HG03064 (cell line): ENCODE measurements around the gene GABRA1.

Experiments used
- ATAC-seq: cut with Tn5 transposase; IDR thresholded peaks from one replicate; pipeline ENCODE4 v1.9.1; 2021; ENCODE audit warnings: low read depth; ENCODE audit not compliant: unreplicated experiment

The GABRA1 gene

DNA sequence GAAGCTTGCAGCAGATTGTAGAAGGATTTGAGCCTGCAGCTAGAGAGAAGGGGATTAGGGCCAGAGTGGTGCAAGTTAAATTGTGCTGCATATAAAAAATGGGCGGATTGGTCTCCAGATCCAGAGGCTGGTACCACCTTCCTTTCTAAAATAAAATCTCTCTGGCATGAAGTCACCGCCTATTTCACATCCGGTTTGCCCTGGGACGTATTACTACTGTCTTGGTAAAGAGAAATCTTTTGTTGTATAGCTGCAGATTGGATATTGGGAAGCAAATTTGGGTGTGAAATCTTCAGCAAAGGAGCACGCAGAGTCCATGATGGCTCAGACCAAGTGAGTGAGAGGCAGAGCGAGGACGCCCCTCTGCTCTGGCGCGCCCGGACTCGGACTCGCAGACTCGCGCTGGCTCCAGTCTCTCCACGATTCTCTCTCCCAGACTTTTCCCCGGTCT is at the start of gene GABRA1:
Gene GABRA1, plus strand, starts transcription at position 180 of the 451 bp plus-strand sequence. CDS start 2,691 bp downstream, outside the sequence.
- ATAC-seq: no peak

DNA sequence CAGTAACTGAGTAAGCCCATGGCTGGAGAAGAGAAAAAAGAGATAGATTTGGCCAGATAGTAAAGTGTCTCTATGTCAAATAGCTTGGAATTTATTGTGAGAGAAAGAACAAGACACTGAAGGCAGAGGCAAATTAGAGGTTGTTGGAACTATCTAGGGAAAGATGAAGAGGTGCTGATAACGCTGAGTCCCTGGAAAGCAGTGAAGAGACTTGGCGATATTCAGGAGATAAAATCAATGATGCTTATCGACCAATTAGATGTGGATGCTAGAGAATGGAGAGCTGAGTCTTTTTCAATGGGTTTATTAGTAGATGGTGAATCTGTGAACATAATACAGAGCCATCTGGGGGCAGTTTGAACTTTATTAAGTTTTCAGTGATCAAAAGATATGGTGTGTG is 48.6 kb upstream of the GABRA1 start:
- no peak for ATAC-seq

DNA sequence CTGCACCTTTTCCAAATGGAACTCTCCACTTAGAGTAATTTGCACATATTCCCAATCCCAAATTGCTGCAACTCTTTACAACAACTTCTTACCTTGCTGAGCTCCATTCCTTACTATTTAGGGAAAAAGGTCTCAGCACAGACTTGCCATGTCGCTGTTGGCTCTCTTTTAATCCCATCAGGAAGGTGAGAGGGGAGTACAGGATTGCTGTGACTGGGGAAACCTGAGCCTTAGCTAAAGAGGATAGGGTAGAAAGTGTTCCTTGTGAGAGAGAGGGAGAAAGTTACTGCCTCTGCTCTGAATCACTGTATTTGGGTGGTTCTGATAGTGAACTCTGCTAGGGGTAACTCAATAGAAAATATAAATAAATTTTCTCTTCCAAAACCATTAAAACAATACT is 43.7 kb upstream of the GABRA1 start:
- no peak for ATAC-seq

DNA sequence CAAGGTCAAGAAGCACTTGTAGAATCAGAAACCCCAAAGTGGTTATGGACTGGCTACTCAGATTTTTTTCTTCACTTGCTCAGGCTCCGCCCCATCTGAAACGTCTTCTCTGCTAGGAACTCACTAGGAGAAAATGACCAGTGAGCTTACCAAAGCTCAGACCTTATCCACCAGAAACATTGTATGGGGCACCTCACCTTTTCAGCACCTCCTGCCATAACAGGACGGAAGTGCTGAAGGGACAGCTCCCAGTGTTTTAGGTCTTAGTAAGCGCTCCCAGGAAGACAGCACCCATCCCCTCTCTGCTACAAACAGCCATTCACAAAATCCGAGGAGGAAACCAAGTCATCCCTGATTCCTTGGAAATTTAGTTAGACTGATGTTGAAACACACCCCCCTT is 1.2 kb upstream of the GABRA1 start:
- no peak for ATAC-seq

DNA sequence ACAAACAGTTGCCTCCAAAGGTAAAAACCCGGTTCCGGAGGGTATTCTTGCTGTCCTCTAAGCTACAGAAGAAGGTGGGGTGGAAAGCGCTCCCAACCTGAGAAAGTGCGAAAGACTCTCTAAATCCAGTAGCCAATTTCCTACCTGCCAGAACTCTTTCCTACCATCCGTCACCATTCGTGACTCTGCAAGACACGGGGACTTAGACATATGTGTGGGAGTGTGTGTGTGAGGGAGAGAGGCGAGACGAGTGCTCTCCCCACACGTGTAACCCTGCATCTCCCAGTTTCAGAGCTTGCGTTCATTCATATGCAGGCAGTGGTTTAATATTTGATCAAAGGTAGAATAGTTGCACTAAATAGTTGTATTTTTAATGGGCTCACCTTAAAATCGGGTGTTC is 473 bp upstream of the GABRA1 start:
- no peak for ATAC-seq

DNA sequence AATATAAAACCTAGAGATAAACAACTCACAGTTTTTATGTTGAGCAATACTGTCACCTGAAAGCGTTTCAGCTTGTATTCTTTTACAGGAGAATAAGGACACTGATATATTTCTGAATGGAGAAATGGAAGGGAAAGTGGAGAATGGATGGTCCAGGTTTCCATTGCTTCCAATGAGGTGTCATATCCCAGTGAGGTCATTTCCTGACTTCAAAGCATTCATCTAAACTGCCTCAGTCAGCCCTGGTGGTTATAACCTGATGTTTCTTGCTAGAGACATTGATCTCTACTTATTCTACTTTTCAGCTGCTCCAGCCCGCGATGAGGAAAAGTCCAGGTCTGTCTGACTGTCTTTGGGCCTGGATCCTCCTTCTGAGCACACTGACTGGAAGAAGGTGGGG is 2.6 kb downstream of the GABRA1 start:
- ATAC-seq: no peak

DNA sequence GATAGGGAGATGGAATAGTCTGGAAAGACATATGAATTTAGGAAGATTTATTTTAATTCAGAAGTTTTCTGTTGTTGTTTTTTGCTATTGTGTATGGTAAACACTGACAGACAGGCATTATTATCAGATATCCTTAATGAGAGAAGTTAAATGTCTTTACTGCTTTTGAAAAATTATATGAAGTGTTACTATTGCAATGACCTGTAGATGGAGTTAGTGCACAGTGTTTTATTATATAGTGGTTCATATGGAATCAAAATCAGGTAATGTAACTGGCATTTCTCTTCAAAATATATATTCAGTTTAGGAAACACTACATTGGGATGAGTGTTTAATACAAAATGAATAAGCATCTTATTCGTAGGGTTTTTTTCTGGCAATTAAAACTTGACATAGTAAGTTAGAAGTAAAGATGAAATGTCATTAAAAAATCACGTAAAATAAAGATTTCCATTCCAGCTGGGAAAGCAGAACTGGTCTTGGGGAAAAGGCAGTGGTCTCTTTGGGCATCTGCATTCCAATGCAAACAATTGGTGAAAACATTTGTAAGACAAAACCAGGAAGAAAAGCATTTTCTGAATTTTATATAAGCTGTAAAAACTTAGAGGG is 3.9 kb downstream of the GABRA1 start:
- no peak for ATAC-seq

DNA sequence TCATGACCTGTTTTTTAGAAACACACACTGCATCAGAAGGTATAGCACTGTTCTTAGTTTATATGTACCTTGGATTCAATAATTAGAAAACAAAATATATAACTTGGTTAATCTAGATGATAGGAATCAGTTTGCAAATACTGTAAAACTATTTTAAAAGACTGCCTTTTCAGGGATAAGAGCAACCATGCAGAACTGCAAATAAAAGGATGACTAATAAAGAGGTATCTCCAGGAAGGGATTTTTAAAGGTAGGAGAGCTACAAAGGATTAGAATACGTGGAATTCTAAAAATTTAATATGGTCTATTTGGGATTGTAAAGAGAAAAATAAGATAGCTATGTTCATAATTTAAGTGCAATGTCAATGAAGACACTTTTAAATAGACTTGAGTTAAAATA is 9.4 kb downstream of the GABRA1 start:
- no peak for ATAC-seq

DNA sequence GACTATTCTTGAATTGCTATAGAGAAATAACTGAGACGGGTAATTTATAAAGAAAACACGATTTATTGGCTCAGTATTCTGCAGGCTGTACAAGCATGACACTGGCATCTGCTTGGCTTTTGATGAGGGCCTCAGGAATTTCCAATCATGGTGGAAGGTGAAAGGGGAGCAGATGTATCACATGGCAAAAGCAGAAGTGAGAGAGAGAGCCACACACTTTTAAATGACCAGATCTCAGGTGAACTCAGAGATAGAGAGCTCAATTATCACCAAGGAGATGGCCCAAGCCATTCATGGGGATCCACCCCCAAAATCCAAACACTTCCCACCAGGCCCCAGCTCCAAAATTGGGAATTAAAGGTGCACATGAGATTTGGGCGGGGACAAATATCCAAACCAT is 15.3 kb downstream of the GABRA1 start:
- ATAC-seq: no peak

DNA sequence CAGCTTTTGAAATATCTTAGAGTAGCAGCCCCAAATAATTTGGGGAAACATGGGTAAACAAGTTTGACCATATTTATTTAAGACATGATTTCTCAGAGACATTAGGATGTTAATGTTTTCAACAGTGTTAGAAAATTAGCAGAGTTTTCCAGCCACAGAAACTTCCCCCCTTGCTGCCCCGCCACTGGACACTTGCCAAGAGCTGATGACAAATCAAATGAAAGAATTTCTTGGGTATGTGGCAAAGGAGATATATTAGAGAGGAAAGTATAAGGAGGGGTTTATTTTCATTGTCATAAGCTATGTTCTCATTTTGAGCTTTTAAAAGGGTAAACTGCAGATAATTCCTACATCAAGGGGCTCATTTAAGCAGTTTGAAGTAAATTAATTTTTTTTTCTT is 15.9 kb downstream of the GABRA1 start:
- ATAC-seq: no peak

DNA sequence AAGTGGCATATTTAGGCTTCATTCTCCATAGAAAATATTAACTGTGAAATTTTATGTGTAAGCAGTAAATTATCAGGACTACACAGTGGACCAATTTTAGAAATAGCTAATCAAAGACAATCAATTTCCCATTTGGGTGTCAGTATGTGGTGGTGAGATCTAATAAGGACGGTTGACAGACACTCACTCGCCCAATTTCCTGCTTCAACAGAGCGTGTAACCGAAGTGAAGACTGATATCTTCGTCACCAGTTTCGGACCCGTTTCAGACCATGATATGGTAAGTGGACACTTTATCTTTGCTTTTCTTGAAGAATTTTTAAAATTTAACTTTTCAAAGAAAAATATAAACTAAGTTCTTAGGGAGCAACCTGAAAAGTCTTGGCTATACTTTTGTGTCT is 17.6 kb downstream of the GABRA1 start:
- ATAC-seq: no peak

DNA sequence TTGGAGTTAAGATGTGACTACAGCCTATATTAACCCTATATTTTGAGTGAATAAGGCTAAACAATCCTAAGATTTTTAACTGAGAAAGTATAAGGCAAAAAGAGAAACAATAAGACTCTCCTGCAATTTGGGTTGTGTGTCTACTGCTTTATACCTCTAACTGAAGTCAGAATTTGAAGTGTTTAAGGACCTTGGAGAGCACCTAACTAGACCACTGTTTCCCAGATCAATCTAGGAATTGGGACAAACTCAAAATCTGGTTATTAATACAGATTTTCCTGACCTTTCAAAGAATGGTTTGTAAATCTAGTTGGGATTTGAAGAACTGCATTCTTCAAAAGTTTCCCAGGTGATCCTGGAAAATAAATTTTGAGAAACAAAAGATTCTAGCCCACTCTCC is 42.1 kb downstream of the GABRA1 start:
- ATAC-seq: no peak

DNA sequence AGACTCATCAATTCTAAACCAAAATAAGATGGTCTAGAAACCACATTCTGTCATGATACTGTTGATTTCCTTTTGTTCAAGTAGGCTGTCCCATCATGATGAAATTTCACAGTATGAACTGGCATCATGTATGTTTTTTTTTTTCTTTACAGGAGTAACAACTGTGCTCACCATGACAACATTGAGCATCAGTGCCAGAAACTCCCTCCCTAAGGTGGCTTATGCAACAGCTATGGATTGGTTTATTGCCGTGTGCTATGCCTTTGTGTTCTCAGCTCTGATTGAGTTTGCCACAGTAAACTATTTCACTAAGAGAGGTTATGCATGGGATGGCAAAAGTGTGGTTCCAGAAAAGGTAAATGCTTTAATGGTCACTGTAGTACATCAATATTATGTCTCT is 47.6 kb downstream of the GABRA1 start:
- no peak for ATAC-seq

DNA sequence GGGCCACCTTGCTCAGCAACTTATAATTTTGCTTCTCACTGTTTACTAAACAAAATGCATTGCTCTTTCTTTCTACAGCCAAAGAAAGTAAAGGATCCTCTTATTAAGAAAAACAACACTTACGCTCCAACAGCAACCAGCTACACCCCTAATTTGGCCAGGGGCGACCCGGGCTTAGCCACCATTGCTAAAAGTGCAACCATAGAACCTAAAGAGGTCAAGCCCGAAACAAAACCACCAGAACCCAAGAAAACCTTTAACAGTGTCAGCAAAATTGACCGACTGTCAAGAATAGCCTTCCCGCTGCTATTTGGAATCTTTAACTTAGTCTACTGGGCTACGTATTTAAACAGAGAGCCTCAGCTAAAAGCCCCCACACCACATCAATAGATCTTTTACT is 49.1 kb downstream of the GABRA1 start:
- ATAC-seq: no peak

DNA sequence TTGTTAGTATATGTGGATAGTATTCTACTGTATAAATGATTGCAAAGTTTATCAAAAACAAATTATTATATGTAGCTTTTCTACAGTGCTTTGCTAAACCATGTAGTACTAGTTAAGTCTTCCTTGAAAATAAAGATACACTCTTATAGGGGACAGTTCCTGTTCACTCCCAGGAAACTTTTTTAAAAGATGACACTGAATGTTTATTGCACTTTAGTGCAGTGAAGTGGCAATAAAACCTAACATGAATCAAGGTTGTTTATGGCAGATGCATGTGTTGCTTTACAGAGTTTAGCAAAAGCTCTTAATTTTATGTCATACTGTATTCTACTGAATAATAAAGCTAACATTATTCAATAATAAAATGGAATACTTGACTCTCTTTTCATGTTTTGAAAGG is 51.7 kb downstream of the GABRA1 start:
- no peak for ATAC-seq

DNA sequence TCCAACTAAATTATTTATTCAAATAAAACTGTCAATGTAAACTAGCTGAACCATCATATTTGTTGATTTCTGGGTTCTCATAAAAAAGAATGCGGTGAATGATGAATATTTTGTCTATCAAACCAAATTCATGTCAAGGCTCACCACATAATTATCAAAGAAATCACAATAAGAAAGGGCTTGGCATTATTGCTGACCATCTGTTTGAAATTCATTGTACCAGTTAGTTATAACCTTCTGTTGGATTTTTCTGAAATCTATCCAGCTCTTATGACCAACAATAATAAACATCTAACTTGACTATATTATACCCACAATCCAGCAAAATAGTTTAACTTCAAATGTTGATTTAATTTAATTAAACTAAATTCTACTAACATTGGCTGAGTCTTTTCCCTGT is 53.1 kb downstream of the GABRA1 start:
- ATAC-seq: no peak

DNA sequence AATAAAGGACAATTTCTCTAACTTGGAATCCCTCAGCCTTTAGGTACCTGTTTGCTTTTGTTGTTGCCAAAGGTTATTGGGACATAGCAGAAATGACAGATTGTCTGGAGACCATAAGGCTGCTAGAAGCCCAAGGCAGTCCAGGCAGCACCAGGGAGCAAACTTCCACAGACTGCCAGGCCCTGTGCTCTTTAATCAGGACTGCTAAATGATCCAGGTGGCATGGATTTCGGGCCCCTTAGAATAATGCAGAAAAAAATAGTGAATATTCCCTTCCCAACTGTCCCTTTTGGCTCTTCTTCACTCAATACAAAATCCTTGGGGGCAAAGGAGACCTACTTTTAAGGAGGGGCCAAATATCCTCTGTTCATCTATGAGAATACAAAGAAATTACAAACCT is 73.9 kb downstream of the GABRA1 start:
- ATAC-seq: no peak

DNA sequence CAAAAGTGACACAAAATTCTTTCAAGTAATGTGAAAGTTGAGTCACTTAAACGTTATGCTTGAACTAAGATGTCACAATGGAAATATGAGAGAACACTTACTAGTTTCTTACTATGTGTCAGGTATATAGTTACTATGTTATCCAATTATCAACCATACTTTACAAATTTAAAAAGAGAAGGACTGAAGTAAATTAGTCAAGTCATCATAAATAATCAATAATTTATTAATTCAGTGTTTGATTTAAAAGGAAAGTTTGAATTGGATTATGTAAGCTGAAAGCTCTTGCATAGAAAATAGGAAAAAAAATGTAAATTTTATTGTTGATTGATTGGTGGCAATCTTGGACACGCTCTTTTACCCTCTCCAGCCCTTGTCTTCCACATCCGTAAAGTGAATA is 76.3 kb downstream of the GABRA1 start:
- ATAC-seq: no peak

DNA sequence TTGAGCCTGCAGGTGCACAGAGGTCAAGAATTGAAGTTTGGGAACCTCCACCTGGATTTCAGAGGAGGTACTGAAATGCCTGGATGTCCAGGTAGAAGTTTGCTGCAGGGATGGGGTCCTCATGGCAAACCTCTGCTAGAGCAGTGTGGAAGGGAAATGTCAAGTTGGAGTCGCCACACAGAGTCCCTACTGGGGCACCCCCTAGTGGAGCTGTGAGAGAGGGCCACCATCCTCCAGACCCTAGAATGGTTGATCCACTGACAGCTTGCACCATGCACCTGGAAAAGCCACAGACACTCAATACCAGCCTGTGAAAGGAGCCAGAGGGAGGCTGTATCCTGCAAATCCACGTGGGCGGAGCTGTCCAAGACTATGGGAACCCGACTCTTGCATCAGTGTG is 78.0 kb downstream of the GABRA1 start:
- no peak for ATAC-seq

DNA sequence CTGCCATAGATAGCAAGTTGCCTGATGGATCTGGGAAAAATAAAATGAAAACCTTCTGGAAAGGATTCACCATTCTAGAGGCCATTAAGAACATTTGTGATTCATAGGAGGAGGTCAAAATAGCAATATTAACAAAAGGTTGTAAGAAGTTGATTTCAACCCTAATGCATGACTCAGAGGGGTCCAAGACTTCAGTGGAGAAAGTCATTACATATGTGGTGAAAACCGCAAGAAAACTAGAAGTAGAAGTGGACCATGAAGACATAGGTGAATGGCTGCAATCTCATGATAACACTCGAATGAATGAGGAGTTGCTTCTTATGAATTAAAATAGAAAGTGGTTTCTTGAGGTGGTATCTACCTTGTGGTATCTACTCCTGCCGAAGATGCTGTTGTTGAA is 86.6 kb downstream of the GABRA1 start:
- ATAC-seq: no peak

DNA sequence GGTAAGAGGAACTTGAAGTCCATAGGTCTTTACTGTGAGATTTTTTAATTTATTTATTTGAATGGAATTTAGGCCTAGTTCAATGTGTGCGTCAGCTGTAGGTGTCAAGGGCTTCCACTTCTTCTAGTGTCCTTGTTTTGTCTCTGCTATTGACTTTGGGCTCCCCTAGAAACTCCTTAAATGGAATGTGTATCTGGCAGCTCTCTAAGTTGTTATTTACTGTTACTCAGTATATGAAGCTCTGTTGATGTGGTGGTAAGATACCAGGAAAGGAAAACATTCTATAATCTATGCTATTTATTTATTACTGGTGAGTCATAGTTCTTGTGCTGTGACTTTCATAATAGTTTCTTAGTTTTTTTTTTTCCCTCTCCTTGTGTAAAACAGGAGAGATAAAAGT is 97.1 kb downstream of the GABRA1 start:
- no peak for ATAC-seq

DNA sequence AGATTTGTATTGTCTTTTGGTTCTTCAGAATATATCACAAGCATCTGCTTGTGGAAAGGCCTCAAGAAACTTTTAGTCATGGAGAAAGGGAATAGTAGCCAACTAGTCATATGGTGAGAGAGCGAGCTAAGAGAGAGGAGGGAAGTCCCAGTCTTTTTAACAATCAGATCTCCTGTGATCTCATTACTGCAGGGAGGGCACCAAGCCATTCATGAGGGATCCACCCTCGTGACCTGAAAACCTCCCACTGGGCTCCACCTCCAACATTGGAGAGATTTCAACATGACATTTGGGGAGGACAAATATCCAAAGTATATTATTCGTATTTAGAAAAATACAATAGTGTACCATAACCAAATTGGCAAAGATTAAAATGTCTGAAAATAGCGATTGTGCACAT is 99.0 kb downstream of the GABRA1 start:
- ATAC-seq: no peak
